ENCODE results near the gene IGFBP4.

Gene IGFBP4

GRCh38 chr17:40457369-40457768, 14.1 kb downstream of the IGFBP4 start:
- no peak for DNase-seq

- no peak for DNase-seq
These were observed 14.9 kb downstream of the IGFBP4 start for GRCh38 chr17:40457964-40458791.

- no peak for DNase-seq
These were observed 15.7 kb downstream of the IGFBP4 start for GRCh38 chr17:40458851-40459482.

GRCh38 chr17:40459636-40460603, 16.7 kb downstream of the IGFBP4 start:
- DNase-seq: no peak

GRCh38 chr17:40460604-40460967, 17.3 kb downstream of the IGFBP4 start:
- DNase-seq: no peak

- no peak for DNase-seq
These were observed 17.9 kb downstream of the IGFBP4 start for GRCh38 chr17:40460968-40461731.

- DNase-seq: no peak
These were observed 18.6 kb downstream of the IGFBP4 start for GRCh38 chr17:40461732-40462342.

GRCh38 chr17:40462343-40463121, 19.3 kb downstream of the IGFBP4 start:
- no peak for DNase-seq

- no peak for DNase-seq
These were observed 19.9 kb downstream of the IGFBP4 start for GRCh38 chr17:40463122-40463550.

GRCh38 chr17:40464392-40464855, 21.2 kb downstream of the IGFBP4 start:
- no peak for DNase-seq

- DNase-seq: no peak
These were observed 23.2 kb downstream of the IGFBP4 start for GRCh38 chr17:40466298-40466971.

GRCh38 chr17:40467281-40467867, 24.1 kb downstream of the IGFBP4 start:
- DNase-seq: no peak

- no peak for DNase-seq
These were observed 25.3 kb downstream of the IGFBP4 start for GRCh38 chr17:40468560-40468959.

- no peak for DNase-seq
These were observed 26.8 kb downstream of the IGFBP4 start for GRCh38 chr17:40469805-40470675.

- DNase-seq: no peak
These were observed 27.9 kb downstream of the IGFBP4 start for GRCh38 chr17:40470932-40471828.

- no peak for DNase-seq
These were observed 28.8 kb downstream of the IGFBP4 start for GRCh38 chr17:40471846-40472732.

All from NCI-H187 treated with DMSO at 0.1 percent for 48 hours (cell line).